Progenitor cell of endocrine pancreas (in vitro differentiated cells): ENCODE results near the gene FAM227B. TPM values are rescaled to one million over a fixed set of nuclear protein-coding genes. Genes with fewer than 3 reads are reported as not detected.

Experiments used
- DNase-seq: peaks from one replicate; pipeline ENCODE4 v3.0.0; 2021; ENCODE audit warnings: low spot score; ENCODE audit not compliant: unreplicated experiment
- H3K27ac Mint-ChIP-seq: 2 replicates; pipeline ENCODE4 v1.8.0; 2021; ENCODE audit warnings: mild to moderate bottlenecking, moderate library complexity, mixed read lengths
- H3K27me3 Mint-ChIP-seq: 2 replicates; pipeline ENCODE4 v1.8.0; 2021; ENCODE audit warnings: mixed read lengths
- H3K36me3 Mint-ChIP-seq: 2 replicates; pipeline ENCODE4 v1.8.0; 2022; ENCODE audit warnings: mixed read lengths; ENCODE audit not compliant: insufficient read depth
- H3K4me1 Mint-ChIP-seq: 2 replicates; pipeline ENCODE4 v1.8.0; 2021; ENCODE audit warnings: low read depth, mixed read lengths
- H3K4me3 Mint-ChIP-seq: 2 replicates; pipeline ENCODE4 v1.8.0; 2021; ENCODE audit warnings: low read depth, mild to moderate bottlenecking, moderate library complexity, mixed read lengths
- H3K9me3 Mint-ChIP-seq: 2 replicates; pipeline ENCODE4 v1.8.0; 2021; ENCODE audit warnings: low read depth, mixed read lengths
- CTCF ChIP-seq: fragments of 200-600 bp; sonication (generic); IDR thresholded peaks from one replicate; pipeline ENCODE4 v1.5.0; 2021; ENCODE audit warnings: antibody characterized with exemption, mild to moderate bottlenecking; ENCODE audit not compliant: unreplicated experiment
- total RNA-seq: library from RNA; stranded (reverse); gene quantifications from 2 replicates; pipeline ENCODE4 v1.2.1, GENCODE V29; 2021

The FAM227B gene
- total RNA-seq, 1 donor from 2014 or later = 8.9 TPM

GRCh38 chr15:49382394-49382793 is 238.2 kb downstream of the FAM227B start:
- H3K36me3 Mint-ChIP-seq = no peaks in the 10 kb centered on the region
- H3K4me1 Mint-ChIP-seq = no peaks in the 10 kb centered on the region
- no peak overlapping the region for H3K4me3 Mint-ChIP-seq
- peaks cover 4% of the 10 kb centered on the region for H3K9me3 Mint-ChIP-seq
- TF ChIP-seq CTCF = no peak
- no peak overlapping the region for H3K27ac Mint-ChIP-seq
- DNase-seq = no peak
- no peaks in the 10 kb centered on the region for H3K27me3 Mint-ChIP-seq

GRCh38 chr15:49380912-49381311 is 239.7 kb downstream of the FAM227B start:
- no peak for DNase-seq
- H3K36me3 Mint-ChIP-seq = no peaks in the 10 kb centered on the region
- H3K9me3 Mint-ChIP-seq = no peaks in the 10 kb centered on the region
- peaks cover 2% of the 10 kb centered on the region for H3K4me1 Mint-ChIP-seq
- no peaks in the 10 kb centered on the region for H3K27me3 Mint-ChIP-seq
- H3K27ac Mint-ChIP-seq = no peak overlapping the region
- TF ChIP-seq CTCF = no peak
- H3K4me3 Mint-ChIP-seq = no peak overlapping the region

GRCh38 chr15:49379996-49380395 is 240.6 kb downstream of the FAM227B start:
- no peak for TF ChIP-seq CTCF
- no peaks in the 10 kb centered on the region for H3K27me3 Mint-ChIP-seq
- no peaks in the 10 kb centered on the region for H3K9me3 Mint-ChIP-seq
- no peak overlapping the region for H3K27ac Mint-ChIP-seq
- no peak for DNase-seq
- H3K36me3 Mint-ChIP-seq = no peaks in the 10 kb centered on the region
- H3K4me1 Mint-ChIP-seq = peaks cover 2% of the 10 kb centered on the region
- H3K4me3 Mint-ChIP-seq = no peak overlapping the region

- Mint-ChIP-seq H3K9me3 (no peaks in the 10 kb centered on the region), H3K4me3 (no peak overlapping the region)
Measured at GRCh38 chr15:49372366-49372765, 248.3 kb downstream of the FAM227B start.

GRCh38 chr15:49370782-49371181 is 249.8 kb downstream of the FAM227B start:
- peaks cover 2% of the 10 kb centered on the region for H3K9me3 Mint-ChIP-seq
- H3K4me1 Mint-ChIP-seq = no peaks in the 10 kb centered on the region
- H3K4me3 Mint-ChIP-seq = no peak overlapping the region
- H3K27me3 Mint-ChIP-seq = no peaks in the 10 kb centered on the region
- no peak for DNase-seq
- H3K36me3 Mint-ChIP-seq = peaks cover 2% of the 10 kb centered on the region
- no peak for TF ChIP-seq CTCF
- H3K27ac Mint-ChIP-seq = no peak overlapping the region

More at GRCh38 chr15:49372366-49372765, 248.3 kb downstream of the FAM227B start:
- no peak for TF ChIP-seq CTCF
- no peak for DNase-seq
- no peaks in the 10 kb centered on the region for H3K27me3 Mint-ChIP-seq
- H3K4me1 Mint-ChIP-seq = peaks cover 2% of the 10 kb centered on the region
- no peak overlapping the region for H3K27ac Mint-ChIP-seq
- no peaks in the 10 kb centered on the region for H3K36me3 Mint-ChIP-seq
